Measurements from ENCODE around the gene HLA-DRB5.
"Not testable (repeated sequence)": the region's sequence is repeated elsewhere in the genome, so short reads cannot be mapped to it uniquely, and the experiment has no call there.

HLA-DRB5 gene

DNA sequence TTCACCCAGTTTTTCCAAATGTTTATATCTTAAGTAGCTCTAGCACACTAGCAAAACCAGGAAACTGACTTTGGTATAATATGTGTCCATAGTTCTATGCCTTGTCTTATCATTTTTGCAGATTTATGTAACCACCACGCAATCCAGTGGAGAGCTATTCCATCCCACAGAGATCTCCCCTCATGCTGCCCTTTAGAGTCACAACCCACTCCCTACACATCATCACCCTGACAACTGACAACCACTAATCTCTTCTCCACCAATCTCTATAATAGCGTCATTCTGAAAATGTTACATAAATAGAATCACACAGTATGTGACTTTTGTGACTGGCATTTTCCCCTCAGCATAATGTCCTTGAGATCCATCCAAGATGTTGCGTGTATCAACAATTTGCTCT lies 29.1 kb downstream of the HLA-DRB5 start:
- no peak for DNase-seq (ENCODE audit: low spot score)

DNA sequence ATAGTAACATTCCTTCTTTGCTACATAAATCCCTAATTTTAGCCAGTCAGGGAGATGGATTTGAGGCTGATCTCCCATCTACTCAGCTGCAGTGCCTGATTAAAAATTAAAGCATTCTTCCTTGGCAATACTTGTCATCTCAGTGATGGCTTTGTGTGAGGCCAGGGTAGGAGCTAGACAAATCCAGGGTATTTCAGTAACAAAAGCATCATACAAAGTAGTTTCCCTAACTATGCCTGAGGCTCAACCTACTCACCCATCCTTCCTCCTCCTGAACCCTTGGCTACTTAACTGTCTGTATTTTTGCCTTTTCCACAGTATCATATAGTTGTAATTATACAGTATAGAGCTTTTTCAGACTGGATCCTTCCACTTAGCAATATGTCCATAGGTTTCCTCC lies 37.7 kb downstream of the HLA-DRB5 start:
- no peak for DNase-seq (ENCODE audit: low spot score)

DNA sequence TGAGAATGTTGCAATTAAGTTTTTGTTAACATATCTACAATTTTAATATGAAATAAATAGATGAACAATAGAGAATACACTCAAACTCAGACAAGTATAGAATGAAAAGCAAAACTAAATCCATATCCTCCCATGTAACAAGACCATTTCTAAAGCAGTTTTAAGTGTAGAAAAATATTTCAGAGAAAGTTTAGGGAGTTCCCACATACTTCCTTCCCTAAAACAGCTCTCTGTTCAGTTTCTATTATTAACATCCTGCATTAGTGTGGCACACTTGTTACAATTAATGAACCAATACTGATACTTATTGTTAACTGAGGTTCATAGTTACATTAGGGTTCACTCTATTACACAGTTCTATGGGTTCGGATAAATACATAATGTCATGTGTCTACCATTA lies 38.4 kb downstream of the HLA-DRB5 start:
- DNase-seq (ENCODE audit: low spot score) = no peak

DNA sequence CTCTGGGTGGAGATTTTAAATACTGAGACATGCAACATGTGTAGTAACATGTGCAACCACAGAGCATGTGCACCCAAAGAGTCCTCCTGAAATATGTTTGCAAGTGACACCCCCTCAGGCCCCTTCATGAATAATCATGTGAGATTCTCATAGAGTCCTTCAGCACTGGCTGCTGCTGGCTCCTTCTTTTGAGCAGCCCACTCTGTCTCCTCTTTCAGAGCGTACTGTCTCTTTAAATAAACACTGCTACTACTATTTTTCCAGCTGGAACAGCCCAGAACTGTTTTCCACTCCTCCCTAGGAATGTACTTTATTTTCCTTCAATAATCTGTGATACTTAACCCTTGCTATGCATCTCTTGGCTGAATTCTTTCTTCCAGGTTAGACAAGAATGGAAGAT lies 42.0 kb downstream of the HLA-DRB5 start:
- DNase-seq (ENCODE audit: low spot score) = no peak

DNA sequence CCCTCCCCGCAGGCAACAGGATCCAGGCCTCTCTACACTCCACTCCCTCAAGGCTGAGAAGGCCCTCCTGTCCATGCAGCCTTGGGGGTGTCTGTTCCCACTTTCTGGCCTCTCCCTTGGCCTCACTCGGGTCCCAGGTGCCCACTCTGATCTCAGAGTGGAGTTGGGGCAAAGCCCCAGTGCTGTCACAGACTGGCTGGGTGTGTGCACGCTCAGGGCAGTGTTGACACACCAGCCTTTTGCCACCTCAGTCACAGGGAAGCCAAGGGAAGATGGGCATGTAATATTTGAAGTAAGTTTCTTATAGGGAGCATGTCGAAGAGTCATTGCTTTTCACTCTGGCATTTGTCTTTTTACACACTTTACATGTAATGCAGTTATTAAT lies 45.5 kb downstream of the HLA-DRB5 start:
- no peak for DNase-seq (ENCODE audit: low spot score)

DNA sequence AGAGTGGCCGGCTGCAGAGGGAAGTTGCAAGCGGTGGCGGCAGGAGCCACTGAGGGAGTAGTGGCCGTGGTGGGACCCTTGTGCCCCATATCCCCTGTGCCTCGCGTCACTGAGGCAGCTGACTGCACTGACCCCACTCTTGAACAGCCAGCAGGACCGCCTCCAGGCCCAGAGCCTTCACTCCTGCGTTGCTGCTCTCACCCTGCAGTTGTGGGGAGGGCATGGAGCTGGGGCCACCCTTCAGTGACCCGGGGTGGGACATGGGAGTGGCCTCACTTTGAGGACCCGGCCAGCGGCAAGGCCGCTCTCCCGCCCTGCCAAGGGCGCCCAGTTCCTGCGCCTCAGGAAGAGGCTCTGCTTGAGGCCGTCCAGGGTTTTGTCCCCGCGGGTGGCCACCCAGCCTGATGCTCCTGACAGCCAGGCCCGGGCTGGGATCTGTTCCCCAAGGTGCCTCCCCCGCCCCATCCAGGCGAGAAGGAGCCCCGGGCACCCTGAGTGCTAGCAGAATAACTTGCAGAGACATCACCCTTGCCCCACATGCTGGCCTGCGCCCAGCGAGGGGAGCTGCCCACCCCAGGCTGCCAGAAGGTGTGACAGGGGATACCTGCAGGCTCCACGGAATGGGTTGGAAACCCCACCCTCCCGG lies 46.0 kb downstream of the HLA-DRB5 start:
- no peak for DNase-seq (ENCODE audit: low spot score)

DNA sequence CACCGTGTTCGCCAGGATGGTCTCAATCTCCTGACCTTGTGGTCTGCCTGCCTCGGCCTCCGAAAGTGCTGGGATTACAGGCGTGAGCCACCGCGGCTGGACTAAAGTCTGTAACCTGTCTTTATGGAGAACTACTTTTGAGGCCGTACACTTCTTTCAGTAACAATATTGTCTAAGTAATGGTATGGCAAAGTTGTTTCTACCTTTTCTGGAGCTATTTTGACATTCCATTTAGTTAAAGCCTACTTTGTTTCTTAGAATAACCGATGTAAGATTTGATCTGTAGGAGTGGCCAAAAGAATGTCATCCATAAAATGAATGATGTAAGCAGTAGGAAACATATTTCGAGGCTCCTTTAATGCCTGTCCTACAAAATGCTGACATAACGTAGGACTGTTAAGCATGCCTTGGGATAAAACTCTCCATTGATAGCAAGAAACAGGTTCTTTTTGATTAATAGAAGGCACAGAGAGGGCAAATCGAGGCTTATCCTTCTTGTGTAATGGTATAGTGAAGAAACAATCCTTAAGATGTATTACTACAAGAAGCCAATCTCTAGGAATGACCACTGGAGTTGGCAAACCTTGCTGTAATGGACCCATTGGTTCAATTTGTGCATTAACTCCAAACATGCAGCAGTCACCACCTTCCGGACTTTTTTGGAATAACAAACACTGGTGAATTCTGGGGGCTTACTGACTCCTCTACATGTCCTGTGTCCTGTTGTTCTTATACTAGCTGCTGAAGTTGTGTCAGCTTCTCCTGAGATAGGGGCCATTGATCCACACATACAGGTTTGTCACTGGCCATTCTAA lies 54.5 kb downstream of the HLA-DRB5 start:
- peak; percentile 7 for DNase-seq (ENCODE audit: low spot score)

DNA sequence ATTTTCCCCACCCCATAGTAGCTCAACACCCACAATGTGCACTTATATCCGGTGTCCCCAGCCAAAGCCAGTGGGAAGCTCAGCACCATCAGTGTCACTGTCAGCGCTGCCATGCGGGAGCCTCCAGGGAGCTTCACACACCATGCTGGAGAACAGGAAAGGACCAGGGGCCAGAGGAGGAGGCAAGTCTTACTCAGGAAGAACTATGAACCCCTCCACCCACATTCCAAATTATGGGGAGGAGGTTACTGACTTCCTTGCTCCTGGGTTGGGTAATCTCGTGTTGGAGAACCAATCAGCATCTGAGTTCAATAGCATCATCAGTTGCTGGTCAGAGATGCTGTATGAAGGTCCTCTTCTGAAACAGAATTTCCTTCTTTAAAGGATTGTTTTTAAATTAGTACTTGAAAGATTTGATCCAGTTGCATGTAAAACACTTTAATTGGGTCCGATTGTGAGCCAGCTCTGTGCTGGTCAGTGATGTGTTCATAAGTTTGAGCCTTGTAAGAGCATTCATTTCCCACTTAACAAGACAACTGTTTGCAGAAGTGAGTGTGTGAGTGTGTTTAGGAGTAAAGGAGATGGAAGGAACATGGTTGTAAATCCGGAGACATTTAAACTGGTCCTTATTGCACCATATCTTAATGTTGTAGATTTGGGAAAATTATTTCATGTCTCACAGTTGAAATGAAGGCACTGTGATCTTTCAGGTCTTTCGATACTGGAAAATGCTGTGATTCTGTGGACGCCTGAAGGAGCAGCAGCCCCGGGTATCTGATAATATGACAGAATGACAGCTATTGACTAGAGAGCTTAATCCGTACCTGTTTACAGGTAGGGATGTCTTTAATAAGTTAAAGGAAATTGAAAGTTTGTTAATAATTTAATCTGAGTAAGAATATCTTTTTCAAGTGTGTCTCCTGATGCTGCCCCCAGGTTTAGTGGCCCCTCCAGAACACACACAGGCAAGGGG lies 56.4 kb downstream of the HLA-DRB5 start:
- DNase-seq (ENCODE audit: low spot score) = not testable (repeated sequence)

DNA sequence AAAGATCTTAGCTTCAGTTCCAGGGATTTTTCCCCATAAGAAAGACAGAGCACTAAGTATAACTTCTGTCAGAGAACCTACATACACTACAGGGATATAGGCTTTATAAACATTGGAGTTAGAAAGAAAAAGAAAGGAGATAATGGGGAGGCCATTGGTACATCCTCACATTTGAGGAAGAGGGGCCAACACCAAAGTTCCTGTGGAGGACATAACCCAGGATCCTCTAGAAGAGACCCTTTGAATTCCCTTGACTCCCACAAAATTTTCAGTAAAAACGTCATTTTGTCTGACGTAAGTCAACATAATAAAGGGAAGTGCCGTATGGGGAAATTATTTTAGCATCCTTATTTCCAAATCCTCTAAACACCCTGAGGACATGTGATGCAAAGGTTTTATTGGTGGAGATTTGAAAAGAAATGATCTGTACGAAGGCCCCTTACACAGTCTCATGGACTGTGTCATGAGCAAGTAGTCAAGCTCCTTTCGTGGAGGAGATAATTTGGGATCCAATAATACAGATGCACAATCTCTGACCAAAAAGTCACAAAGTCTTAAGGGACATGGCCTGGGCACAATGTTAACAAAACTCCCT lies 57.2 kb downstream of the HLA-DRB5 start:
- no peak for DNase-seq (ENCODE audit: low spot score)

DNA sequence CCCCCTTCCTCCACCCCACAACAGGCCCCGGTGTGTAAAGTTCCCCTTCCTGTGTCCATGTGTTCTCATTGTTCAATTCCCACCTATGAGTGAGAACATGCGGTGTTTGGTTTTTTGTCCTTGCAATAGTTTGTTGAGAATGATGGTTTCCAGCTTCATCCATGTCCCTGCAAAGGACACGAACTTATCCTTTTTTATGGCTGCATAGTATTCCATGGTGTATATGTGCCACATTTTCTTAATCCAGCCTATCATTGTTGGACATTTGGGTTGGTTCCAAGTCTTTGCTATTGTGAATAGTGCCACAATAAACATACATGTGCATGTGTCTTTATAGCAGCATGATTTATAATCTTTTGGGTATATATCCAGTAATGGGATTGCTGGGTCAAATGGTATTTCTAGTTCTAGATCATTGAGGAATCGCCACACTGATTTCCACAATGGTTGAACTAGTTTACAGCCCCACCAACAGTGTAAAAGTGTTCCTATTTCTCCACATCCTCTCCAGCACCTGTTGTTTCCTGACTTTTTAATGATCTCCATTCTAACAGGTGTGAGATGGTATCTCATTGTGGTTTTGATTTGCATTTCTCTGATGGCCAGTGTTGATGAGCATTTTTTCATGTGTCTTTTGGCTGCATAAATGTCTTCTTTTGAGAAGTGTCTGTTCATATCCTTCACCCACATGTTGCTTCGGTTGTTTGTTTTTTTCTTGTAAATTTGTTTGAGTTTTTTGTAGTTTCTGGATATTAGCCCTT lies 62.2 kb downstream of the HLA-DRB5 start:
- DNase-seq (ENCODE audit: low spot score) = not testable (repeated sequence)
